BE2C (cell line): ENCODE measurements around the gene ITGB2.

Experiments used
- DNase-seq: peaks from one replicate; pipeline ENCODE4 v3.0.0-alpha.2; 2020
- H3K27me3 ChIP-seq: fragments of 250-450 bp; sonication (Bioruptor Pico); 2 replicates; pipeline ENCODE4 v1.5.1; 2020; ENCODE audit warnings: mild to moderate bottlenecking
- H3K36me3 ChIP-seq: fragments of 250-450 bp; sonication (Bioruptor Pico); 2 replicates; pipeline ENCODE4 v1.5.1; 2020; ENCODE audit warnings: mild to moderate bottlenecking
- H3K4me1 ChIP-seq: fragments of 250-450 bp; sonication (Bioruptor Pico); 2 replicates; pipeline ENCODE4 v1.5.1; 2020
- H3K4me3 ChIP-seq: 2 replicates; pipeline ENCODE4 v1.5.1; 2011; ENCODE audit warnings: low read depth, low read length
- H3K9me3 ChIP-seq: fragments of 250-450 bp; sonication (Bioruptor Pico); 2 replicates; pipeline ENCODE4 v1.5.1; 2020
- TF ChIP-seq, protein P1 (sequence below): IDR thresholded peaks from 2 replicates; pipeline ENCODE4 v1.5.1; 2012; ENCODE audit warnings: mild to moderate bottlenecking, low read depth, low read length

The ITGB2 gene

DNA sequence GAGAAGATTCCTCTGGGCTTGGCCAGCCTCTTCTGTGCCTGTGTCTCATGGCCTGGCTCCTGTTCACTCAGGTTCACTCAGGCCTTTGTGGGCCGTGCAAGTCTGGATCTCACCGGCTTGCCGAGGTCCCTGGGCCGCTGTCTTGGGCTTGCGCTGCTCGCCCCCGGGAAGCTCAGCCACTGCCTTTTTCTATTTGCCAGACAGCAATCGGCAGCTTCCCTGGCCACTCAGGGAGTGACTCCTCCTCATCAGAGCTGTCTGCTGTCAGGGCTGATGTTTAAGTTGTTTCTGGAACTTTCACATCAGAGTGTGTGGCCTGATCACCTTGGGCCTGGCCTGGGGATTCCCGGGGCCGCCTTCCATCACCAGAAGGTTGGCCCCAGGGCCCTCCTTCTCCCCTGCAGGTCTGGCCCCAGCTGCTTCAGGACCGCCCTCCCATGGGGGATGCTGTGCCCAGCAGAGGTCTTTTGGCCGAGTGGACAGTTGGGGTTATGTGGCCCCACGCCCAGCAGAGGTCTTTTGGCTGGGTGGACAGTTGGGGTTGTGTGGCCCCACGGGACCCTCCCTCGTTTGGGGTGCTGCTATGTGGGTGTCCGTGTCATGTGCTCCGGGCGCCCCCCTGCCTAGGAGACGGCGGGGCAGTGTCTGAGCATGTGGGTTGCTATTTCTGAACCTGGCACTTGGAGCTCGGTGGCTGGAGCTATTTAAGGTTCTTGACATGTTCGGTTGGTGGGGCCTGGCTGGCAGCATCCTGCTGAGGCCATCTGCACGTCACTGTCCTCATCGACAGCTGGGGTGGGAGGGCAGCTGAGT lies 31.6 kb upstream of the ITGB2 start:
- no peaks in the 10 kb centered on the region for H3K27me3 ChIP-seq
- no peaks in the 10 kb centered on the region for H3K4me1 ChIP-seq
- peaks cover 63% of the 10 kb centered on the region for H3K36me3 ChIP-seq
- H3K9me3 ChIP-seq, result no peaks in the 10 kb centered on the region
- TF ChIP-seq, protein P1, sequence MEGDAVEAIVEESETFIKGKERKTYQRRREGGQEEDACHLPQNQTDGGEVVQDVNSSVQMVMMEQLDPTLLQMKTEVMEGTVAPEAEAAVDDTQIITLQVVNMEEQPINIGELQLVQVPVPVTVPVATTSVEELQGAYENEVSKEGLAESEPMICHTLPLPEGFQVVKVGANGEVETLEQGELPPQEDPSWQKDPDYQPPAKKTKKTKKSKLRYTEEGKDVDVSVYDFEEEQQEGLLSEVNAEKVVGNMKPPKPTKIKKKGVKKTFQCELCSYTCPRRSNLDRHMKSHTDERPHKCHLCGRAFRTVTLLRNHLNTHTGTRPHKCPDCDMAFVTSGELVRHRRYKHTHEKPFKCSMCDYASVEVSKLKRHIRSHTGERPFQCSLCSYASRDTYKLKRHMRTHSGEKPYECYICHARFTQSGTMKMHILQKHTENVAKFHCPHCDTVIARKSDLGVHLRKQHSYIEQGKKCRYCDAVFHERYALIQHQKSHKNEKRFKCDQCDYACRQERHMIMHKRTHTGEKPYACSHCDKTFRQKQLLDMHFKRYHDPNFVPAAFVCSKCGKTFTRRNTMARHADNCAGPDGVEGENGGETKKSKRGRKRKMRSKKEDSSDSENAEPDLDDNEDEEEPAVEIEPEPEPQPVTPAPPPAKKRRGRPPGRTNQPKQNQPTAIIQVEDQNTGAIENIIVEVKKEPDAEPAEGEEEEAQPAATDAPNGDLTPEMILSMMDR, result no peak
- H3K4me3 ChIP-seq, result no peak overlapping the region
- no peak for DNase-seq

DNA sequence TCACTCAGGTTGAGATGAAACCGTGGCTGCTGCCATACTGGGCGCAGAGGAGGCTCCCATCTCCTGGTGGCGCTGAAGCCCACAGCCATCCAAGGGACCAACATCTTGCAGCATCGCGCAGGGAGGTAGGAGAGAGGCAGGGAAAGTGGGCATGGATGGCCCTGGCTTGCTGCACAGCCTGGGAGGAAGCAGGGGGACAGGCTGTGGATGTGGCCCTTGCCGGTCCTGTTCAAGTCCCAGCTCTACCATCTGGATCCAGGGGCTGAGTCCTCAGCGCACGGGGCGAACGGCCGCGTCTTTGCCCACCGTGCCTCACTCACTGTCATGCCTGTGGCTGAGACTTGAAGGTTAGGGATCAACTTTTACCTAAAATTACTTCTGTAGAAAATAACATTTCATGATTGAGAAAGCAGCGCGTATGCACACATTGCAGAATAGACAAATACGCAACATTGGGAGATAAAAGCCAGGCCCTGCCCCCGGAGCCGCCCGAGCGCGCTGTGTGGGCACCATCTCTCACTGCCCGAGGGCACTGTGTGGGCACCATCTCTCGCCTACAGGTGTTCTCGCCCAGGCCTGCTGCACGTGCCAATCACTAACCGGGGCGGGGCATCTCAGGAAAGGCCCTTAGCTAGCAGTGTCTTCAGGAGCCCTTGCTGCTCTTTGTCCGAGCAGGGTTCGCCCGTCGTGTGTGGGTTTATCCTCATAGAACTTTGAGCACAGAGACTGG lies 30.7 kb upstream of the ITGB2 start:
- no peaks in the 10 kb centered on the region for H3K9me3 ChIP-seq
- TF ChIP-seq, protein P1, result no peak
- H3K4me3 ChIP-seq, result no peak overlapping the region
- no peaks in the 10 kb centered on the region for H3K27me3 ChIP-seq
- H3K4me1 ChIP-seq, result no peaks in the 10 kb centered on the region
- DNase-seq, result no peak
- peaks cover 57% of the 10 kb centered on the region for H3K36me3 ChIP-seq

DNA sequence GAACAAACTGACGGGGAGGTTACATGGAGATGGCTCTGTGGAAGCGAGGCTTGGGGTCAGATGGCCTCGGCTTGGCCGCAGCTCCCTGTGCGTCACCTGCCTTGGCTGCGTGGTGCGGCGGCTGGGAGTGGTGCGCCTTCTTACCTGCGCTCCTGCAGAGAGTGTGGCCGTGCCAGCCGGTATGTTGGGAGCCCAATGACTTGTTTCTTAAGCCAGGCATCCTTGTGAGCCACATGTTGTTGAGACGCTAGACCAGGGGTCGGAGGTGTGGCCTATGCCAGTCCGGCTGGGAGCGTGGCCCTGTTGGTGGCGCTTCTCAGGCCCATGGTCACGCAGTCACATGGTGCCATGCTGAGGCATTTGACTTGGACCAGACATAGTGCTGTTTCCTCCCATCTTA lies 29.7 kb upstream of the ITGB2 start:
- no peak for DNase-seq
- Histone ChIP-seq H3K4me1 (no peaks in the 10 kb centered on the region), H3K27me3 (no peaks in the 10 kb centered on the region), H3K36me3 (peaks cover 52% of the 10 kb centered on the region), H3K9me3 (no peaks in the 10 kb centered on the region), H3K4me3 (no peak overlapping the region)
- TF ChIP-seq, protein P1, result no peak

DNA sequence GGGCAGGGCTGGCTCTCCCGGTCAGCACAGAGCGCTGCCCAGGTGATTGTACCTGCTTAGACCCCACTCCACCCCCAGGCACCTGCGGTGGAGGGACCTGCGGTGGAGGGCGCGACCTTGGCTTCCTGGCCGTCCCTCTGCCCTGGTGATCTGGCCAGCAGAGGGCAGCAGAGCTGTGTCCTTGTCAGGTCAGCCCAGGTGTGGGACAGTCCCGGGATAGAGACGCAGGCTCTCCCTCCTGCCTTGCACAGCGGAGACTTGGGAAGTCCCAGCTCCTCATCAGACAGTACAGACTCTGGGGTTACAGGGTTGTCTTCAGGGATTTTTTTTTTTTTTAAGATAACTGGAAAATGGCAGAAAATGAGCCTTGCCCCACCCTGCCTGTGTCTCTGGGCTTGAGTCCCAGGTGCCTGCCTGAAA lies 29.1 kb upstream of the ITGB2 start:
- Histone ChIP-seq H3K27me3 (no peaks in the 10 kb centered on the region), H3K4me1 (no peaks in the 10 kb centered on the region), H3K36me3 (peaks cover 57% of the 10 kb centered on the region), H3K9me3 (no peaks in the 10 kb centered on the region), H3K4me3 (no peak overlapping the region)
- TF ChIP-seq, protein P1, result peak; percentile 95
- peak; percentile 90 for DNase-seq

DNA sequence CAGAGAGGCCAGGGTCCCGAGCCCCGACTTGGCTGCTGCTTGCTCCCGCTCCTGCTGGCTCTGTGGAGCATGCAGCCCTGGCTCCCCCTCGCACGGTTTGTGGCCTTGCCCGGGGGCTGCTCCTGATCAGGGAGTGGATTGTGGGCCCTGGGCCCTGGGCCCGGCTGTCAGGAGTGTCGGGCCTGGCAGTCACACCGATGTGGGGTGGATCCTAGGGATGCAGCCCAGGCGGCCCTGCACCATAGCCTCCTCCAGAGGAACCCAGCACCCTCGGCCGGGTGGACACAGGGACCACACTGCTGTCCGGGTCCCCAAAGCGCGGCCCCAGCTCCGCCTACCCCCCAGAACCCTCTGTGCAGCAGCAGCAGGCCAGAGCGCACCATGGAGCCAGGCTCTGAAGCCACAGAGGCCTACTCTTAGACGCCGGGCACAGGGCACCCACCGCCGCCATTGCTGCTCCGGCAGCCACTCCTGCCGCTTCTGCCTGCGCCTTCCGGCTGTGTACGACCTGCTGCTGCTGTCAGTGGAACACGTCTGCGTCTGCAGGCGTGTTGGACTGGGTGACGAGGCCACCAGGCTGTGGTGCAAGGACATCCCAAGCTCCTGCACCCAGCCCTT lies 28.6 kb upstream of the ITGB2 start:
- Histone ChIP-seq H3K4me1 (no peaks in the 10 kb centered on the region), H3K9me3 (no peaks in the 10 kb centered on the region), H3K36me3 (peaks cover 58% of the 10 kb centered on the region), H3K27me3 (no peaks in the 10 kb centered on the region), H3K4me3 (no peak overlapping the region)
- peak; percentile 38 for DNase-seq
- TF ChIP-seq, protein P1, result no peak
